Skeletal muscle cell (primary cell): ENCODE measurements around the gene VPS11.
"Not testable (repeated sequence)": the region's sequence is repeated elsewhere in the genome, so short reads cannot be mapped to it uniquely, and the experiment has no call there.

ENCODE experiments used
- DNase-seq: peaks from one replicate; pipeline ENCODE4 v3.0.0-alpha.2; 2010; ENCODE audit warnings: low read depth
- H3K4me3 ChIP-seq: 2 replicates; pipeline ENCODE4 v1.5.1; 2011; ENCODE audit warnings: low read depth, mild to moderate bottlenecking, control low read depth, low read length, moderate library complexity

VPS11 gene

DNA sequence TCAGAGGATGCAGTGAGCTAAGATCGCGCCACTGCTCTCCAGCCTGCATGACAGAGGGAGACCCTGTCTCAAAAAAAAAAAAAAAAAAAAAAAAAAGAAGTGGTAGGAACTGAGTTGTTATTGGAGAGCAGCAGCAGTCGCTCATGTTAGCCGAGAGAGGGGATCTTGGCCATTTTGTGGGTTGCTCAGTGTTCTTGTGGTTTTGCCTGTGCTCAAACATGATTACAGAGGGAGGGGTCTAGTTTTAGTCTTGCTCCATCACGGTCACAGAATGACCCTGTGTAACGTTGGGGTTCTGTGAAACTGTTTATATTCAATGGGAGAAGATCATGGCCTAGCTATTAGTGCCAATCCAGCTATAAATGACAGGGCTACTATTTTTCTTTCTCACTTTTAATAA, 32.1 kb downstream of the VPS11 start:
- DNase-seq = no peak
- no peak overlapping the region for H3K4me3 ChIP-seq

DNA sequence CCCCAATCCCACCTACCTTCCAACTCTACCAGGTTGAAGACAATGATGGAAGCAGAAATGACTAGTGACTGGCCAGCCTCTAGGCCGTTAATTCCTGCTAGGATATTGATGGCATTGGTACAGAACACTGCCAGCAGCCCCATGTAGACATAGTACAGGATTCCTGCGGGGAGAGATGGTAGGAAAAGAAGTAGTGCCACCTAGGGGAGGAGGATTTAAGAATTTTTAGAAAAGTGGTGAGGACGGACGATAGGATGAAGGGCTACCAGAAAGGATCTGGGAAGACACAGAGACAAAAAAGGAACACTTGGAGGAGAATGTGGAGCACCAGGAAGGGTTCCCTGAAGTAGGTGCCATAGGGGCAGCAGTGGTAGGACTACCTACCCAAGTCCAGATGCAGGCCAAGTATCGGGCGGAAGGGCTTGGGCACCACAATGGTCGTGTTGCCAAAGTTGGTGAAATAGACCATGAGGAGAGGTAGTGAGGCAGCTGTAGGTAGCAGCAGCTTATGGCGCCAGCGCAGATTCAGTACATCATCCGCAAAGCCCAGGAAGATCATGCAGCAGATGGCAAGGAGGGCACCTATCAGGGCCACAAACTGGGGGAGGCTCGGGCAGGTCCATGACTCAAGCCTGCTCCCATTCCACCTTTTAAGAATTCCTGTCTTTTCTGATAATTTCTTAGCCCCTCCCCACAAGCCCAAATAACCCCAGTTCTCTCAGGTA, 32.8 kb downstream of the VPS11 start:
- peak overlapping the region; percentile 92 for H3K4me3 ChIP-seq
- no peak for DNase-seq

DNA sequence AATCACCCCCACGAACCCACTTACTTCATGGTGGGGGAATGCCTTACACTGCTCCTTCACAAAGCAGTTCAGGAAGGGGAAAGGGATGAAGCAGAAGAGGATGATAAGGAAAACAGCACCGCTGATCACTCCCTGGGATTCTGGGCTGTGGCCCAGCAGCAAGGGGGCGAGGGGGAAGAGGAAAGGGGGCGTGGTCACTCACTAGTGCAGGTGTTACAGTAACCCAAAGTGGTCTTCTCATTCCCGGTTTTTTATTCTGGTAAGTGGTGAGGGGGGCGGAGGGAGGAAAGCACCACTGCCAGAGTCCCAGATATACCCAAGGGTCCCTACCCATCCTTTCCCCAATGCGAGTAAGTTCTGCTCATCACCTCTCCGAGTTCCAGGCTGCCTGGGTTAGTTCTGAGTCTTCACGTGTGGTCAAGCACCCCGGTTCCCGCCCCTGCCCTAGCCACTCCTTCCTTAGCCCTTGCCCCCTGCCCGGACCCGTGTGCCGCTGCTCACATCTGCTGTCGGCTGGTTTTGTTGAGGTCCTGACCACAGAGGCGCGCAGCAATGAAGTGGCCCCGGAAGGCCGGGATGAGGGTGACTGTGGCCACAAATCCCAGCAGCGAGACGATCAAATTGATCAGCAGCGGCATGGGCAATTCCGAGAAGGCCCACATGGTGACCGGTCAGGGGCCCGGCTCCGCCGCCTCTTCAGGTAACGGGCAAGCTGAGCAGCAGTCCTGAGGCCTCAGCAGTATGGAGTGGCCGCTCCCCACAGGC, 33.6 kb downstream of the VPS11 start:
- DNase-seq = no peak
- peak overlapping the region; percentile 92 for H3K4me3 ChIP-seq

DNA sequence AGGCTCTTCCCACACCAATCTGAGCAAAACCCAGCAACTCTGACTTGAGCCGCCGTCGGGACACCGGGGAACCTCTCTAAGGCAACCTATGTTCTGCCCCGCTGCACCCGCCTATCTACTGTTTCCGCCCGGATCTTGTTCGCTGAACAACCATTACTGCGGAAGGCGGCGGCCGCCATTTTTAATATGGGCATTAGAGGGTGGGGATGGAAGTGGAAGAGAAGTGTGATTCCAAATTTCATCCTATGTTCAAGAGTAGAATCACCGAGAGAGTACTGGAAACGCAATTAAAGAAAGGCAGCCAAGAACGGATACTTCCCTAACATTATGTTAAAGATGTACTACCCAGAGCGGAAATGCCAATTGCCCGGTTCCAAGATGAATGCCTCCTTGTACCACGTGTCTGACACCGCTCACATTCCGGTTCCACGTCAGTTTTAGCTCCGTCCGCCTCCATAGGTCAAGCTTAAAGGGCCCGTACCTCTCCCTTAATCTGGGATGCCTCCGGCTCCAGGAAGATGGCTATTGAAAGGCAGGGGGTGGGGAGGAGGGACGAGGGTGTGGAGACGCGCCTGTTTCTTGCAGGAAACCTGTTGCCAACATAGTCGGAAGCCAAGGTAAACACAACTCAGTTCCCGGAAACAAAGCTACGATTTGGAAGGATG, 34.3 kb downstream of the VPS11 start, which contains the start of gene DPAGT1:
DPAGT1 (minus strand) TSS at position 95 of the 665 bp plus-strand sequence. CDS start 198 bp downstream, outside the sequence.
- DNase-seq = peak; percentile 93
- H3K4me3 ChIP-seq = peak within 1 kb of the TSS; percentile 92

DNA sequence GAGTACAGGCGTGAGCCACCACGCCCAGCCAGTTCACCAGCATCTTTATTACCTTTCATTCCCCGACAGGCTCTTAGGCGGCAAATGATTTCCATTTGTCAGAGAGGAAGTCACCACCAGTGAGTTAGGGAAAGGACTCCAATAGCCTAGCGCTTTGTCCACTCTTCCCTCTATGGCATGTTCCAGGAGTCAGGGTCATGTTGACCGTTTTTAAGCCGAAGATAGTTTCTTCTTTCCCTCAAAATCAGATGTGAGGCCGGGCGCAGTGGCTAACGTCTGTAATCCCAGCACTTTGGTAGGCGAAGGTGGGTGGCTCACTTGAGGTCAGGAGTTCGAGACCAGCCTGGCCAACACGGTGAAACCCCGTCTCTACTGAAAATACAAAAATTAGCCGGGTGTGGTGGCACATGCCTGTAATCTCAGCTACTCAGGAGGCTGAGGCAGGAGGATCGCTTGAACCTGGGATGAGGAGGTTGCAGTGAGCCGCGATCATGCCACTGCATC, 35.6 kb downstream of the VPS11 start:
- peak overlapping the region; percentile 92 for H3K4me3 ChIP-seq
- DNase-seq = not testable (repeated sequence)

DNA sequence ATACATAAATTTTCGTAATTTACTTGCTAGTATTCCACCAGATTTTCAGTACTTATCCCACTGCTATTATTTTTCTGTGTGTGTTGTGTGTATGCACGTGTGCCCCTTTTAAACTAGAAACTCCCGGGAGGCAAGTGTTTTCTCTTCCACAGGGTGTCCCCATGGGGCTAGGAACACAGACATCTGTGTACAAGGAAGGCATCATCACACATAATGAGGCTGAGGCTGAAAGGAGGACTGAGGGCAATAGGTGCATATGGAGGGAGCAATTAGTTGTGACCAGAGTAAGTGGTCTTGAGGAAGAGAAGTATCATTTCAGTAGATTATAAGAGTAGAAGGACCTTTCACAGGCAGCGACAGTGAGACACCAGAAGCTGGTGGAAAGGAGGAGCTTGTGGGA, 36.2 kb downstream of the VPS11 start:
- no peak overlapping the region for H3K4me3 ChIP-seq
- DNase-seq = no peak

DNA sequence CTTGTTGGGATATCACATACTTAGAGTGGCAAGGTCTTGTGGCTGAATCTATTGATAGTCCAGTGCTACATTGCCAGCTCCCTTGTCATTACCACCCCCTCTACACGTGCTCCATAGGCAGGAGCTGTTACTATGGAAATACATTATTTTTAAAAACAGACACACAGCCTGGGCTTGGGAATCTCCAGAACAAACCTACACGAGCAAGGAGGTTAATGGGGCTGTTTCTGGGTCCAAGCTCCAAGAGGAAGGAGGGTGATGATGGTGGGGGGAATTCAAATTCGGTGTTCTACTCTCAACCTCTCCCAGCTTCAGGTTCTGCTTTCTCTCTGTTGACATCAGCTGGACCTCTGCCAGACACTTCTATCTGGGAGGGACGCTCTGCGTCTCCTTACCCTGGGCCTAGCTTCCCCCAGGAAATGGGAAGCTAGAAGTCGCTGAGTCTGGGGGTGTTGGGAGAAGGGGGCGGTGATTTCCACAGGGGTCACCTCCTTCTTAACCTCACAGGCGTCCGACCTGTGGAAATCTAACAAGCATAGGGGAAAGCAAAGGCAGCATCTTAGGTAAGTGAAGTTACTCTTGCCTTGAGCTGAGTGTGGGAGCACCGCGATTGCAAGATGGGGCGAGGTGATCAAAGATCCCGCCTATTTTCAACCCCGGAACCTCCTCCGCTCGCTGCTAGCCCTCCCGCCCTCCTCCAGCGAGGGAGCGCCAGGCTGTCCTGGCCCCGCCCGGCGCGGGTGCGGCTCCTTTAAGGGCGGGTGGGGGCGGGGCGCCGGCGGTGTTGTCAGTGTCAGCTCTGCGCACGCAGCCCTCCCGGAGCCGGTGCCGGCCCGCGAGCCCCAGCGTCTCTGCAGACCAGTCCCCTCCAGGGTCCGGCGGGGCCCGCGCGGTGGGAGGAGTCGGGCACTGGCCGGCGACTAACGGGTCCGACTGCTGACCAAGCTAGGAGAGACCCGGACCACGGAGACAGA, 39.2 kb downstream of the VPS11 start, which contains the start of gene C2CD2L:
C2CD2L (plus strand) TSS at position 781 of the 974 bp plus-strand sequence. CDS start 398 bp downstream, outside the sequence.
- DNase-seq = peak; percentile 66
- H3K4me3 ChIP-seq = peak within 1 kb of the TSS; percentile 75

DNA sequence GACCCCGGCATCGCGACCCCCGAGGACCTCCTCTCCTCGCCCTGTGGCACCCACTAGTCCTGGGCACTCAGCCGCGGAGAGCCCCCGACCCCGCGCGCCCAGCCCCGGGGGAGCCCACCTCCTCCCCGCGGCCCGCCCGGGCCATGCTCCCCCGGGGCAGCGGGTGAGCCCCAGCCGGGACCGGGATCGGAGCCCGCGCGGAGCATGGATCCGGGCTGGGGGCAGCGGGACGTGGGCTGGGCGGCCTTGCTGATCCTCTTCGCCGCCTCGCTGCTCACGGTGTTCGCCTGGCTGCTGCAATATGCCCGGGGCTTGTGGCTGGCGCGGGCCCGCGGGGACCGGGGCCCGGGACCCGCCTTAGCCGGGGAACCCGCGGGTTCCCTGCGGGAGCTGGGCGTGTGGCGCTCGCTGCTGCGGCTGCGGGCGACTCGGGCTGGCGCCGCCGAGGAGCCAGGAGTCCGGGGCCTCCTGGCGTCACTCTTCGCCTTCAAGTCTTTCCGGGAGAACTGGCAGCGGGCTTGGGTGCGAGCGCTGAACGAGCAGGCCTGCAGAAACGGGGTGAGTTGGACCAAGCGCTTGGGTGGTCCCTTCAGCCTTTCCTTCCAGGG, 40.0 kb downstream of the VPS11 start:
- DNase-seq = no peak

DNA sequence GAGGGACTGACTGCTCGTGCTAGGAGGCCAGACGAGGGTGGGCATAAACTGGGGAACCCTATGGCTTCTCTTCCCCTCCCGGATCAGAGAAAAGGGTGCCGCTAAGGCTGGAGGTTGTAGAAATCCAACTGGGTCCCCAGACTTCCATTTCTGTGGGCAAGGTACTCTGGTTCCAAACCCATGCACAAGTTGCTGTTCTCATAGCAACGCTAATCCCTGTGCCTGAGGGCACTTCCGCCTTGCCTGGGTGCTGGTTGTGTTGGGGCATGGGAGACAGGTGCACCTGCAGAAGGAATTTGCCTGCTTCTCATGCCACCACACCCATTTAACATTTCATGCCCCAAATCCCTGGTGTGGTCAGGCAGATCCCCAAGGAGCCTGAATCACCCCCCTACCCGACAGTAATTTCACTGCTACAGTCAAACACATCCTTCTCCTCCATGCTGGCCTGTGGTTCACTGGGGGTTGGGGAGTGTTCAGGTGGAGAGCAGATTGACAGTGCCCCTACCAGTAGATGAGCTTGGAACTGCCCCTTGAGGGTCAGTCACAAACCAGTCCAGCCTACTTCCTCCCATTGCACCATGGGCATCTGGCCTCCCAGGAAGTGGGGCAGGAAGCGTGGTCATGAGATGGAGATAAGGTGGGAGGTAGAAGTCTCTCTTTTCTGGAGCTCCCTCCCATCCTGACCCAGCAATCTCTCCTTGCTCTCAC, 40.7 kb downstream of the VPS11 start:
- peak overlapping the region; percentile 75 for H3K4me3 ChIP-seq
- no peak for DNase-seq

More for the DNA sequence above, 40.0 kb downstream of the VPS11 start:
- H3K4me3 ChIP-seq = peak overlapping the region; percentile 75

DNA sequence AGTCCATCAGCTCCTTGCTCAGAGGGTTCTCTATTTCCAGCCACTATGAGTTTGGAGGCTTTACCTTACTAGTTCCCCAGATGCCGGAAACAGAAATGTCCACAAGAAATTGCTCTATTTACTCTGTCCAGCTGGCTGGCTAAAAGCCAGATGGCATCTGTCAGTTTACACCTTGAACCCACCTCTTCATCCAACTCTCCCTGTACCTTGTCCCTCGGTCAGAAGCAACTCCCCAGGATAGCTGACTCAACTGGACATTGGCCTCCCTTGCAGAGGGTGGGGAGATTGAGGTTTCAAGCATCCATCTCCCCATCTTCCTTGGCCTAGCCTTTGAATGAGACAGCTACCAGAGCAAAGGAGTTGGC, 41.2 kb downstream of the VPS11 start:
- H3K4me3 ChIP-seq = no peak overlapping the region
- DNase-seq = no peak

DNA sequence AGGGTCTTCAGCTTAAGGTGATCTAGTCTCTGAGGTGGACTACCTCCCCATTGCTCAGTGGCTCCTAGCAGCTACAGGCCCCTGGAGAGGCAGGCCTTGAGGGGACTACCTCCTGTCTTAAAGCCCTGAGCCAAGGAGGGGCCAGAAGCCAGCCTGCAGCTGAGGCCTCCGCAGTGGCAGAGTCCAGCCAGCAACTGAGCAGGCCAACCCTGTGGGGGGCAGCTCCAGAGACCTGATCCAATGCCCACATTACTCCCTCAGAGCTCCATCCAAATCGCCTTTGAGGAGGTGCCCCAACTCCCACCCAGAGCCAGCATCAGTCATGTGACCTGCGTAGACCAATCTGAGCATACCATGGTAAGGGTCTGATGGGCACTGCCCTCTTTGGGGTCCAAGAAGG, 42.2 kb downstream of the VPS11 start:
- no peak overlapping the region for H3K4me3 ChIP-seq
- no peak for DNase-seq

DNA sequence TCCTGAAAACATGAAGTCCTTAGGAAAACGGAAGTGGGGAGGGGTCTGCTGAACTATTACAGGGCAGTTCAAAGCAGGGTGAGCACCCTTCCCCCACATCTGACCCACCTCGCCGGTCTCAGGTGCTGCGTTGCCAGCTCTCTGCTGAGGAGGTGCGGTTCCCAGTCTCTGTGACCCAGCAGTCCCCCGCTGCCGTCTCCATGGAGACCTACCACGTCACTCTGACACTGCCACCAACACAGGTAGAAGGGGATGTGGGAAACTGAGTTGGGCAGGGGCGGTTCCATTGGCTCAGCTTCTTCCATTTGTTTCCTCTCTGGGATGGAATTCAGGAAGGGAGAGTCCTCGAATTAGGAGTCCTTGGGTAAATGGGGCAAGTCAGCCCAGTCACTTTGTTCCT, 42.8 kb downstream of the VPS11 start:
- DNase-seq = no peak
- H3K4me3 ChIP-seq = no peak overlapping the region

DNA sequence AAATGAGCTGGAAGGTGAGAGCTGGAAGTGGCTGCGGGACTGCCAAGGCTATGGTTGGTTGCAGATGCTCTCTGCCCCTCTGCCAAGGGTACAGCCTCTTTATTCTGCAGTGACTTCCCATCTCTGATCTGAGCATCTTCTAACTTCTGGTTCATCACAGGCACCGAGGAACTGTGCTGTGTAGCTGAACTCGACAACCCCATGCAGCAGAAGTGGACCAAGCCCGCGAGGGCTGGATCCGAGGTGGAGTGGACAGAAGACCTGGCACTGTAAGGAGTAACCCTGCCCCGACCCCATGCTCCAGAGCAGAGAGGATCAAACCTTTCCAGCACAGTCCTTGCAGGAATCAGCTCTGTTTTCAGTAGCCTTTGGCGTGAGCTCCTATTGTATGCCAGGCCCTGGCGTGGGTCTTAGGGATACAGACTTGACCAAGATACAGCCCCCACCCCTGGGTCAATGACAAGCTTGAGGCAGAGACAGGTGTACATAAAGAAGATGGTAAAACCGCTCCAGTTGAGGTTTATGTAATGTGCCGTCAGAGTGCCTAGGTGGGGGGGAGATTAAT, 43.8 kb downstream of the VPS11 start:
- H3K4me3 ChIP-seq = no peak overlapping the region
- DNase-seq = no peak

DNA sequence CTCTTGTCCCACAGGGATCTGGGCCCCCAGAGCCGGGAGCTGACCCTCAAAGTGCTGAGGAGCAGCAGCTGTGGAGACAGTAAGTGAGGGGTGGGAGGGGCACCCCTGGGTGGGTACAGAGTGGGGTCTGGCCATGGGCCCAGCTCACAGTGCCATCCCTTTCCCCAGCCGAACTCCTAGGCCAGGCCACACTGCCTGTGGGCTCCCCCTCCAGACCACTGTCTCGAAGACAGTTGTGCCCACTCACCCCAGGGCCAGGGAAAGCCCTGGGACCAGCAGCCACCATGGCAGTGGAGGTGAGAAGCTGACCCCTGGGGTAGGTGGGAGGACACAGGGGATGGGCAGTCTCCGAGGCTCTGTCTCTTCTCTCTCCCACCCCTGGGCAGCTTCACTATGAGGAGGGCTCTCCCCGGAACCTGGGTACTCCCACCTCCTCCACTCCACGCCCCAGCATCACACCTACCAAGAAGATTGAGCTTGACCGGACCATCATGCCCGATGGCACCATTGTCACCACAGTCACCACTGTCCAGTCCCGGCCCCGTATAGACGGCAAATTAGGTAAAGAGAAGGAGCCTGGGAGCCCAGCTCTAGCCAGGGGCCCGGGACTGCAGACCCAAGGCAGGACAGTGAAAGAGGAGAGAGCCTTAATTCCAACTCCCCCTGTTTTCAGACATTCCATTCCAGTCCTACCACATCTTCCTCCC, 44.8 kb downstream of the VPS11 start:
- H3K4me3 ChIP-seq = no peak overlapping the region
- no peak for DNase-seq

DNA sequence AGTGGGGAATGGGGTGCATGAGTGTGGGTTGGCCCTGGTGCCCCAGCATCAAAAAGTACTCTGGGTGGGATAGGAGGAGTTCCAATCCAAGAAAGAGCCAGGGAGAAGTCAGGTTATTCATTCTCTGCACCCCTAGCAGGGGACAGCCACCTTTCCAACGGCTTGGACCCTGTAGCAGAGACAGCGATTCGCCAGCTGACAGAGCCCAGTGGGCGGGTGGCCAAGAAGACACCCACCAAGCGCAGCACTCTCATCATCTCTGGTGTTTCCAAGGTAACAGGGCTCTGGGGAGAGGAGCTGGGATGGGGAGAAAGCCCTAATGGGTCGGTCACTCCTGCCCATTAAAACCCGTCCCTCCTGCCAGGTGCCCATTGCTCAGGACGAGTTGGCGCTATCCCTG, 46.1 kb downstream of the VPS11 start:
- no peak overlapping the region for H3K4me3 ChIP-seq
- no peak for DNase-seq

DNA sequence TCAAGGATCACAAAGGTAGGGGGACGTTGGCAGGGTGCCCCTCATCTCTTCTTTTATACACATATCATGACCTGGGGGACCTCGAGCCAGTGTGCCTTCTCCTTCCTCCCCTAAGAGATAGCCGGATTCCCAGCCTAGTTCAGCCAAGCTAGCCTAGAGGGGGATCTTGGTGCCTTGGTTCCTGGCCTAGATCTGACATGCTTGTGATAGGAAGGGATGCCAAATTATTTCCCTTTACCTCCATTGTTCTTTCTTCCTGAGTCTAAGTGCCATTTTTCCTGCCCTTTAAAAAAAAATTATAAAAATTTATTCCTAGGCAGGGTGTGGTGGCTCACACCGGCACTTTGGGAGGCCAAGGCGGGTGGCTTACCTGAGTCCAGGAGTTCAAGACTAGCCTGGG, 46.7 kb downstream of the VPS11 start:
- no peak overlapping the region for H3K4me3 ChIP-seq
- DNase-seq = no peak
